ENCODE data around the gene USH2A.

GRCh38 chr1:216306830-216307229 lies 116.4 kb downstream of the USH2A start:
- TF ChIP-seq CTCF (conservative IDR thresholded peaks at IDR 0.05; ENCODE audit: low read depth, low read length) (peak; percentile 36; the same call in 1 of the 2 replicates), EZH2 (IDR thresholded peaks at IDR 0.05; ENCODE audit: borderline replicate concordance, low read depth, low read length, poor library complexity, severe bottlenecking) (no peak)

Data from A673 (cell line).